Activated naive CD4-positive, alpha-beta T cell (primary cell): ENCODE results near the gene IL23R.

ENCODE experiments used
- DNase-seq, 4 experiments: peaks; one replicate each; lab custom pipeline; 2025; lab: John Stamatoyannopoulos, UW

Gene IL23R

GRCh38 chr1:67304023-67304422 is 137.8 kb downstream of the IL23R start:
- DNase-seq = no peak

GRCh38 chr1:67306547-67306946 is 140.3 kb downstream of the IL23R start:
- no peak for DNase-seq

GRCh38 chr1:67307251-67308060 is 141.2 kb downstream of the IL23R start, which contains the start of gene IL12RB2:
Gene IL12RB2 (plus strand): TSS chr1:67307873. CDS start chr1:67320369, 12,496 bp downstream.
- peak in 2 of 4 experiments; percentile 13 to 18 for DNase-seq

- no peak for DNase-seq
Measured at GRCh38 chr1:67308136-67308535, 141.9 kb downstream of the IL23R start.
